HFFc6 (cell line): ENCODE measurements around the gene DPP6. TPM values are rescaled to one million over a fixed set of nuclear protein-coding genes. Genes with fewer than 3 reads are reported as not detected.
"Not testable (repeated sequence)": the region's sequence is repeated elsewhere in the genome, so short reads cannot be mapped to it uniquely, and the experiment has no call there.

Experiments used
- DNase-seq: peaks from one replicate; pipeline ENCODE4 v3.0.0-alpha.2; 2018
- H3K27ac Mint-ChIP-seq: 2 replicates; pipeline ENCODE4 v1.8.0; 2020; ENCODE audit warnings: mild to moderate bottlenecking, mixed read lengths
- H3K27me3 Mint-ChIP-seq: 2 replicates; pipeline ENCODE4 v1.8.0; 2021; ENCODE audit warnings: mild to moderate bottlenecking, moderate library complexity, mixed read lengths; ENCODE audit not compliant: insufficient read depth
- H3K36me3 Mint-ChIP-seq: 2 replicates; pipeline ENCODE4 v1.8.0; 2021; ENCODE audit warnings: low read depth, mixed read lengths
- H3K4me1 Mint-ChIP-seq: 2 replicates; pipeline ENCODE4 v1.8.0; 2020; ENCODE audit warnings: low read depth, mixed read lengths
- H3K4me3 Mint-ChIP-seq: 2 replicates; pipeline ENCODE4 v1.8.0; 2020; ENCODE audit warnings: mild to moderate bottlenecking, moderate library complexity, mixed read lengths
- H3K9me3 Mint-ChIP-seq: 2 replicates; pipeline ENCODE4 v1.8.0; 2020; ENCODE audit warnings: mild to moderate bottlenecking, mixed read lengths
- total RNA-seq, 6 experiments: library from RNA; stranded (reverse); fragmentation: NEBNext Ultra II Directional; extraction: Animal tissue kit (Norgen Biotek cat#: 25700); gene quantifications; 2 replicates in 1 of 6; 3 replicates in 5 of 6; pipeline ENCODE4 v1.2.3, GENCODE V29; 2021
- TF ChIP-seq, protein P1 (sequence below): fragments of 200-600 bp; sonication (generic); IDR thresholded peaks from 2 replicates; pipeline ENCODE4 v1.5.0; 2021; ENCODE audit warnings: antibody characterized with exemption, mild to moderate bottlenecking

DPP6 gene
- total RNA-seq, 6 experiments from 2014 or later = not detected

DNA sequence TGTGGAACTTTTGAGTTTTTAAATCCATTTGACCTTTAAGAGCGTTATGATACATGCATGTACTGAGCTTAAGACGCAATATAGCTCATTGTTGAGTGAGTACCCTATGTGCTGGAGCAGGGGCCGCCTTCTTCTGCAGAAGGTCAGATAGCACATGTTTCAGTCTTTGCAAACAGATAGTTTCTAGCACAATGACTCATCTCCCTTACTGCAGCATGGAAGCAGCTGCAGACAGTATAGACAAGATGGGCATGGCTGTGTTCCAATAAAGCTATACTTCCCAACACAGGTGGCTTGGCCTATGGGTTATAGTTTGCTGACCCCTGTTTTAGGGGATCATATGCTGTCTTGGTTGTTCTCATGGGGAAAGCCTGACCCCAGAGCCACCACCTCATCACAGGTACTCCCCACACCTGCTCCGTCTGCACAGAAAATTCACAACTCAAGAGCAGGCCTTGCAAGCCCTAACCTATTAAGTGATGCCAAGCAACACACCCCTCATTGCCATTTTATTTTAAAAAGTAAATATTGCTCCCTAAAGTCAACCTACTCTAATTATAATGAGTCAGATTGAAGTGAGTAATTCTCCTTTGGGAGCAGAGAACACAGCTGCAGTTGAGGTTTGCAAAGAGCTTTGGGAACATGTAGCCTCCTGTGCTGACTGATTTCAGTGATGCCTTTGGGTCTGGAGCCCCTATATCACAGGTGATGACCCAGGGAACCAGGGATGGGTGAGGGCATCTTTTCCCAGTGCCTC lies 620.6 kb downstream of the DPP6 start:
- peaks cover 70% of the 10 kb centered on the region for H3K9me3 Mint-ChIP-seq
- no peak for DNase-seq
- H3K4me1 Mint-ChIP-seq = no peaks in the 10 kb centered on the region
- H3K27ac Mint-ChIP-seq = no peak overlapping the region
- H3K36me3 Mint-ChIP-seq = peaks cover 10% of the 10 kb centered on the region; the same call in 1 of the 2 replicates
- no peak overlapping the region for H3K4me3 Mint-ChIP-seq
- TF ChIP-seq, protein P1, sequence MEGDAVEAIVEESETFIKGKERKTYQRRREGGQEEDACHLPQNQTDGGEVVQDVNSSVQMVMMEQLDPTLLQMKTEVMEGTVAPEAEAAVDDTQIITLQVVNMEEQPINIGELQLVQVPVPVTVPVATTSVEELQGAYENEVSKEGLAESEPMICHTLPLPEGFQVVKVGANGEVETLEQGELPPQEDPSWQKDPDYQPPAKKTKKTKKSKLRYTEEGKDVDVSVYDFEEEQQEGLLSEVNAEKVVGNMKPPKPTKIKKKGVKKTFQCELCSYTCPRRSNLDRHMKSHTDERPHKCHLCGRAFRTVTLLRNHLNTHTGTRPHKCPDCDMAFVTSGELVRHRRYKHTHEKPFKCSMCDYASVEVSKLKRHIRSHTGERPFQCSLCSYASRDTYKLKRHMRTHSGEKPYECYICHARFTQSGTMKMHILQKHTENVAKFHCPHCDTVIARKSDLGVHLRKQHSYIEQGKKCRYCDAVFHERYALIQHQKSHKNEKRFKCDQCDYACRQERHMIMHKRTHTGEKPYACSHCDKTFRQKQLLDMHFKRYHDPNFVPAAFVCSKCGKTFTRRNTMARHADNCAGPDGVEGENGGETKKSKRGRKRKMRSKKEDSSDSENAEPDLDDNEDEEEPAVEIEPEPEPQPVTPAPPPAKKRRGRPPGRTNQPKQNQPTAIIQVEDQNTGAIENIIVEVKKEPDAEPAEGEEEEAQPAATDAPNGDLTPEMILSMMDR = no peak
- no peaks in the 10 kb centered on the region for H3K27me3 Mint-ChIP-seq

DNA sequence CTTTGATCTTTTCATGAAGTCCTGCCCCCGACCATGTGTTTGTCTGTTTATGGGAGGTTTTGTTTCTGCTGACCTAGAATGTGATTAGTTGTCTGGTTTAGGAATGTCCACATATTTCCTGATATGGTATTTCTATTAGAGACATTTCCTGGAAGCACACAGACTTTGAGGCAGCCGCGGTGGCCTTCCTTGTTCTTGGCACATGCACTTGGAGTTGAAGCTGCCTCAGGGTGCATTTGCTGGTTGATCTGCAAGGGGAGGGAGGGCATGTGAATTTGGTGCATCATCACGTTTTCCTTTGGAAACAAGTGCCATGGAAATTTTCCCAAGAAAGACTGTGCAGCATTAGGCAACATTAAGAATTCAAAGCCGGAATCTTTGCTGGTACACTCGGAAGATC lies 622.0 kb downstream of the DPP6 start:
- H3K27me3 Mint-ChIP-seq = no peaks in the 10 kb centered on the region
- peaks cover 10% of the 10 kb centered on the region; the same call in 1 of the 2 replicates for H3K36me3 Mint-ChIP-seq
- H3K9me3 Mint-ChIP-seq = peaks cover 72% of the 10 kb centered on the region
- H3K4me3 Mint-ChIP-seq = no peak overlapping the region
- DNase-seq = no peak
- H3K27ac Mint-ChIP-seq = no peak overlapping the region
- no peaks in the 10 kb centered on the region for H3K4me1 Mint-ChIP-seq
- TF ChIP-seq, protein P1 = no peak

DNA sequence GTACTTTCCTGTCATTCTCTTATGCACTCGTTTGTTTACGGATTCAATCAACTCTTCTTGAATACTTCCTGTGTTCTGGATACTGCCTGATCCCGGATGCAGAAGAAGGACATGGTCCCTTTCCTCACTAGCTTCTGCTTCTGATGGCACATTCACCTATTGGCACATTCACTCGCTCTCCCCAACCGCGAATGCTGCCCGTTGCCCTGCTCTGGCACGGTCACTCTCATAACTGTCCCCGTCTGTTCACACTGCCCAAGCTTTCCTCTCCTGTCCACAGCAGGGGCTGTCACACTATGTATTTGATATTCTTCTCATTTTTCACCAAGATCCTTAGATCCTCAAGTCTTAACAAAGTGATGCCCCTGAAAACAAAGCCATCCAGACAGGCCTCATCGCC lies 623.4 kb downstream of the DPP6 start:
- Mint-ChIP-seq H3K27ac (no peak overlapping the region), H3K4me1 (no peaks in the 10 kb centered on the region), H3K4me3 (no peak overlapping the region), H3K9me3 (peaks cover 63% of the 10 kb centered on the region), H3K36me3 (peaks cover 10% of the 10 kb centered on the region; the same call in 1 of the 2 replicates), H3K27me3 (no peaks in the 10 kb centered on the region)
- DNase-seq = no peak
- TF ChIP-seq, protein P1 = no peak

DNA sequence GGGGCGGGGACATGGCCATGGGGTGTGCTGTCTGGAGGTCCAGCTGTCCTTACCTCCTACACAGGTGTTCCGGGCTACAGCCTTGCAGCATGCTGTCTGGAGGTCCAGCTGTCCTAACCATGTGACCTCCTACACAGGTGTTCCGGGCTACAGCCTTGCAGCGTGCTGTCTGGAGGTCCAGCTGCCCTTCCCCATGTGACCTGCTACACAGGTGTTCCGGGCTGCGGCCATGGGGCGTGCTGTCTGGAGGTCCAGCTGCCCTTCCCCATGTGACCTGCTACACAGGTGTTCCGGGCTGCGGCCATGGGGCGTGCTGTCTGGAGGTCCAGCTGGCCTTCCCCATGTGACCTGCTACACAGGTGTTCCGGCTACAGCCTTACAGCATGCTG lies 623.8 kb downstream of the DPP6 start:
- H3K36me3 Mint-ChIP-seq = peaks cover 10% of the 10 kb centered on the region; the same call in 1 of the 2 replicates
- peaks cover 58% of the 10 kb centered on the region for H3K9me3 Mint-ChIP-seq
- not testable (repeated sequence) for H3K27me3 Mint-ChIP-seq, H3K27ac Mint-ChIP-seq, H3K4me3 Mint-ChIP-seq, DNase-seq, H3K4me1 Mint-ChIP-seq

DNA sequence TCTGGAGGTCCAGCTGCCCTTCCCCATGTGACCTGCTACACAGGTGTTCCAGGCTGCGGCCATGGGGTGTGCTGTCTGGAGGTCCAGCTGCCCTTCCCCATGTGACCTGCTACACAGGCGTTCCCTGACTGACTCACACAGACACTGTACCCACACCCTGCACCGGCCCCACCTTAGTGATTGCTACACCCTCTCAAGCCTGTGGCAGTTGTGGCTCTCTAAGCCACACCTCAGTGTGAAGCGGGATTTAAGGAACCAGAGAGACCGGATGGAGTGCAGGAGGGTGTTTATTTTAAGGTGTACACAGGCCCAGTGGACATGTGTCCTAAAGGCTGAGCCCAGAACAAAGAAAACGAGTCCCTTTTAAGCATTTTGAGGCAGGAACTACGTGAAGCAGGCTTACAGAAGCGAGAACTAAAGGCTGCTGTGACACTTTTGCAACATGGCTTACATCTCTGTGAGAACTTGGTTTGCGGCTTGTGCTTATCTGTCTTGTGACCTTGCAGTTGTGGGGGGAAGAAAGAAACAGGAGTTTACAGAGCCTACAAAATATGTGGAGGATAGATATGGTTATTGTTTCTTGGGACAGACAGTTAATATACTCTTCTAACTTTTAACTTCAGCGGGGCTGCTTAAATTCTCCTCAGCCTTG lies 624.4 kb downstream of the DPP6 start:
- H3K4me1 Mint-ChIP-seq = no peaks in the 10 kb centered on the region
- TF ChIP-seq, protein P1 = no peak
- H3K36me3 Mint-ChIP-seq = peaks cover 10% of the 10 kb centered on the region; the same call in 1 of the 2 replicates
- H3K27ac Mint-ChIP-seq = no peak overlapping the region
- H3K9me3 Mint-ChIP-seq = peaks cover 54% of the 10 kb centered on the region
- no peak for DNase-seq
- no peak overlapping the region for H3K4me3 Mint-ChIP-seq
- H3K27me3 Mint-ChIP-seq = no peaks in the 10 kb centered on the region

DNA sequence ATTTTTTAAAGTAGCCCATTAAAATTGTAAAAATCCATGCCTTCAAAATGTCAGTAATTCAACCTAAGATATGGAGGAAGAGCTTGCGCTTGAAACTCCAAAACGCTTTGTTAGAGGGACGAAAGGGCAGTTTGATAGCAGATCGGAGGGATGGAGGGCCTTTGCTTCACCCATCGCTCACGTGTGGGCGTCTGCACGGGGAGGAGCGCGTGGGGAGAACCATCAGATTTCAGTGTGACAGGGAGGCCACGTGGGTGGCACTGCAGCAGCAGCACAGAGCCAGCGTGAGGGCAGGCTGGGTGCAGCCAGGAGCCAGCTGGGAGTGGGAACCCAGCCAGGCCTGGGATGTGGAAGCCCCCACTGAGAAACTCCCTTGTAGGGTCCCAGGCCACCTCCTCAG lies 625.3 kb downstream of the DPP6 start:
- peaks cover 10% of the 10 kb centered on the region; the same call in 1 of the 2 replicates for H3K36me3 Mint-ChIP-seq
- no peaks in the 10 kb centered on the region for H3K4me1 Mint-ChIP-seq
- no peaks in the 10 kb centered on the region for H3K27me3 Mint-ChIP-seq
- no peak overlapping the region for H3K27ac Mint-ChIP-seq
- no peak overlapping the region for H3K4me3 Mint-ChIP-seq
- TF ChIP-seq, protein P1 = no peak
- no peak for DNase-seq
- H3K9me3 Mint-ChIP-seq = peaks cover 53% of the 10 kb centered on the region

DNA sequence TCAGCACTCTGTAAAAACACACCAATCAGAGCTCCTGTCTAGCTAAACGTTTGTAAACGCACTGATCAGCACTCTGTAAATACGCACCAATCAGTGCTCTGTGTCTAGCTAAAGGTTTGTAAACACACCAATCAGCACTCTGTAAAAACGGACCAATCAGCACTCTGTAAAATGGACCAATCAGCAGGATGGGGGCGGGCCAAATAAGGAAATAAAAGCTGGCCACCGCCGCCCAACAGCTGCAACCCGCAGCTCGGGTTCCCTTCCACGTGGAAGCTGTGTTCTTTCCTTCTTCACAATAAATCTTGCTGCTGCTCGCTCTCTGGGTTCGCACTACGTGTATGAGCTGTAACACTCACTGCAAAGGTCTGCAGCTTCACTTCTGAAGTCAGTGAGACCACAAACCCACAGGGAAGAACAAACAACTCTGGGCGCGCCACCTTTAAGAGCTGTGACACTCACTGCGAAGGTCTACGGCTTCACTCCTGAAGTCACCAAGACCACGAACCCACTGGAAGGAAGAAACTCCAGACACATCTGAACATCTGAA lies 625.9 kb downstream of the DPP6 start:
- DNase-seq, H3K27me3 Mint-ChIP-seq, H3K27ac Mint-ChIP-seq, H3K4me1 Mint-ChIP-seq, H3K4me3 Mint-ChIP-seq: not testable (repeated sequence)
- peaks cover 10% of the 10 kb centered on the region; the same call in 1 of the 2 replicates for H3K36me3 Mint-ChIP-seq
- peaks cover 59% of the 10 kb centered on the region for H3K9me3 Mint-ChIP-seq
